ENCODE results near the gene KRT37. TPM values are rescaled to one million over a fixed set of nuclear protein-coding genes. Genes with fewer than 3 reads are reported as not detected.

The KRT37 gene
- total RNA-seq, 4 donors from 2014 or later = not detected

DNA sequence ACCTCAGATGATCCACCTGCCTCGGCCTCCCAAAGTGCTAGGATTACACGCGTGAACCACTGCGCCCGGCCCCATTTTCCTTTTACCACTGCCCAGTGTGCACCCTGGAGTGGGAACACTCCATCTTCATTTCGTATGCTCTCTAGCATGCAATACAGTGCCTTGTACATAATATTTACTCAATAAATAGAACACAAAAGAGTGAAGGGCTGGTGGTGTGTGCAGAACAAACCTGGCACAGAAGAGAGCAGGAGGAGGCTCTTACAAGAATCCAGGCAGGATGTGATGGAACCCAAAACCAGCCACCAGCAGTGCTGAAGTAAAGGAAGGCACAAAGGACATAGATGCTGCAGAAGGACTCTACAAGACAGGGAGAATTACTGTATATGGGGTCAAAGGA, 7.3 kb downstream of the KRT37 start:
- H3K27me3 ChIP-seq = no peaks in the 10 kb centered on the region
- no peak overlapping the region for H3K4me3 ChIP-seq
- no peak overlapping the region for H3K27ac ChIP-seq
- no peak for ATAC-seq
- H3K4me1 ChIP-seq = peaks cover 0 to 24% (median 10%) of the 10 kb centered on the region in 3 donors
- WGBS, 2 donors (ENCODE audit: low coverage in 1 of 2) = 95% methylated on average over 6 of the region's 6 CpGs; no CpG with 5 or more reads in 1 of the 2 donors
- no peaks in the 10 kb centered on the region for H3K36me3 ChIP-seq
- no peak for TF ChIP-seq POLR2AphosphoS5 (IDR thresholded peaks at IDR 0.05)
- no peak for TF ChIP-seq CTCF (IDR thresholded peaks at IDR 0.05)
- TF ChIP-seq EP300 (IDR thresholded peaks at IDR 0.05) = no peak
- no peak for TF ChIP-seq POLR2A (IDR thresholded peaks at IDR 0.05)
- H3K9me3 ChIP-seq = no peaks in the 10 kb centered on the region

- H3K27me3 ChIP-seq = no peaks in the 10 kb centered on the region
- no peak for TF ChIP-seq CTCF (IDR thresholded peaks at IDR 0.05)
- TF ChIP-seq POLR2A (IDR thresholded peaks at IDR 0.05) = no peak
- TF ChIP-seq POLR2AphosphoS5 (IDR thresholded peaks at IDR 0.05) = no peak
- no peak for TF ChIP-seq EP300 (IDR thresholded peaks at IDR 0.05)
- H3K27ac ChIP-seq = no peak overlapping the region
- no peaks in the 10 kb centered on the region for H3K36me3 ChIP-seq
- 65 to 82% methylated on average over 5 of the region's 5 CpGs for WGBS, 2 donors (ENCODE audit: low coverage in 1 of 2)
- peaks cover 0 to 24% (median 10%) of the 10 kb centered on the region in 3 donors for H3K4me1 ChIP-seq
- H3K4me3 ChIP-seq = no peak overlapping the region
- H3K9me3 ChIP-seq = no peaks in the 10 kb centered on the region
- ATAC-seq = no peak
Observed at GRCh38 chr17:41416479-41416878, 7.9 kb downstream of the KRT37 start.

DNA sequence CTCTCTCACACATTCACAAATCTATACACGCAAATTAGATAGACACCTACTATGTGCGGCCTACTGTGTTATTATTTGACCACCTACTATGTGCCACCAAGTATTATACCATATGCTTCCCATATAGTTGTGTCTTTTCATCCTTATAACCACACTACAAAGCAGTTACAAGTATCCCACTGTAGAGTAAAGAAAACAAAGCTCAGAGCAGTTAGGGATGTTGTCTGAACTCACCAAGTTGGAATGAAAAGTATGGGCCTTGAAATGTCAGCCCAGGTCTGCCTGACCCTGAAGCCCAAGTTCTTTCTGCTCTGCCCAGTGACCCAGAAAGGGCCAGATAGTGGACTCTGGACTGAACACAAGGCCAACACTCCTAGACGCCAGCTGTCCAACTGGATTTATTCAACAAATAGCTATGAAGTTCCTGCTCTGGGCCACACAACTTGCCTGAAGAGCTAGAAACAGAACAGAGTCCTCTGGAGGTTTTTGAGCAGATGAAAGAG, 8.5 kb downstream of the KRT37 start:
- WGBS, 2 donors (ENCODE audit: low coverage in 1 of 2) = 64 to 65% methylated on average over 3 of the region's 3 CpGs
- Histone ChIP-seq H3K27me3 (no peaks in the 10 kb centered on the region), H3K4me3 (no peak overlapping the region), H3K9me3 (no peaks in the 10 kb centered on the region), H3K36me3 (no peaks in the 10 kb centered on the region), H3K4me1 (peaks cover 0 to 24% (median 10%) of the 10 kb centered on the region in 3 donors), H3K27ac (no peak overlapping the region)
- ATAC-seq = peak; percentile 55
- TF ChIP-seq POLR2A (IDR thresholded peaks at IDR 0.05) = no peak
- no peak for TF ChIP-seq EP300 (IDR thresholded peaks at IDR 0.05)
- TF ChIP-seq CTCF (IDR thresholded peaks at IDR 0.05) = no peak
- TF ChIP-seq POLR2AphosphoS5 (IDR thresholded peaks at IDR 0.05) = no peak

- TF ChIP-seq POLR2AphosphoS5 (IDR thresholded peaks at IDR 0.05) (no peak), POLR2A (IDR thresholded peaks at IDR 0.05) (no peak), CTCF (IDR thresholded peaks at IDR 0.05) (no peak), EP300 (IDR thresholded peaks at IDR 0.05) (no peak)
- Histone ChIP-seq H3K36me3 (no peaks in the 10 kb centered on the region), H3K27ac (no peak overlapping the region), H3K4me3 (no peak overlapping the region), H3K4me1 (peaks cover 0 to 24% (median 10%) of the 10 kb centered on the region in 3 donors), H3K27me3 (no peaks in the 10 kb centered on the region), H3K9me3 (no peaks in the 10 kb centered on the region)
- ATAC-seq = no peak
- WGBS, 2 donors (ENCODE audit: low coverage in 1 of 2) = 63 to 75% methylated on average over 4 of the region's 4 CpGs
Observed at GRCh38 chr17:41415411-41415810, 9.0 kb downstream of the KRT37 start.

DNA sequence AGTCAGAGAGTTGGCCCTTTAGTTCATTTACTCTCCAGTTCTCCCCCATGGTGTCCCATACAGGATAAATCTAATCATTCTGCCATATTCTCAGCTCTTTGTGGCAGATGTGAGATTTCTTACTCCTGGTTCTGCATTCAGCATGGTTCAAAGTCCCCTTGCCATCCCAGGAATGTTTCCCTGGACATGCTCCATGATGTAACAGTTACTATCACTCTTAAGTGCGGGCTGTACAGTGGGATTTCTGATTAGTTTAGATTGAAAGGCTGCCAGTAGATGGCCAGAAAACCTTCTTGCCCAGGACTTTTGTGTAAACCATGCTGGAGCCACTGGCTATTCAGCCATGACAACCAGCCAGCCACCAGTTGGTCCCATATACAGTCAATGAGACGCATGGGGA, 10.4 kb downstream of the KRT37 start:
- Histone ChIP-seq H3K9me3 (no peaks in the 10 kb centered on the region), H3K27me3 (no peaks in the 10 kb centered on the region), H3K4me3 (no peak overlapping the region), H3K4me1 (peaks cover 0 to 24% (median 10%) of the 10 kb centered on the region in 3 donors), H3K27ac (no peak overlapping the region), H3K36me3 (no peaks in the 10 kb centered on the region)
- ATAC-seq = no peak
- TF ChIP-seq CTCF (IDR thresholded peaks at IDR 0.05) = no peak
- TF ChIP-seq POLR2AphosphoS5 (IDR thresholded peaks at IDR 0.05) = no peak
- TF ChIP-seq EP300 (IDR thresholded peaks at IDR 0.05) = no peak
- WGBS, 2 donors (ENCODE audit: low coverage in 1 of 2) = 83 to 100% methylated on average over 1 to 2 of the region's 2 CpGs
